Heart right ventricle (tissue), 16 donors: Measurements from ENCODE around the gene ANKRD40CL. TPM values are rescaled to one million over a fixed set of nuclear protein-coding genes. Genes with fewer than 3 reads are reported as not detected.

Source experiments
- ATAC-seq, 8 donors: fragments of 200-7000 bp; cut with Tn5 transposase; one replicate each; pipeline ENCODE4 v1.9.1; 2020; ENCODE audit warnings: mild to moderate bottlenecking in 8 of 8, moderate library complexity in 8 of 8, moderate number of reproducible peaks in 1 of 8
- DNase-seq, 2 donors: peaks; one replicate each; pipeline ENCODE4 v3.0.0-alpha.2; 2020
- H3K27ac ChIP-seq, 10 donors: fragments of 200-600 bp; sonication (generic) in 2 of 10; one replicate each; pipeline versions ENCODE4 v1.5.0 to v1.8.0; 2020 to 2022; ENCODE audit warnings: mild to moderate bottlenecking in 3 of 10
- H3K27me3 ChIP-seq, 7 donors: fragments of 200-600 bp; one replicate each; pipeline ENCODE4 v1.8.0; 2021 to 2022; ENCODE audit warnings: mild to moderate bottlenecking in 2 of 7
- H3K36me3 ChIP-seq, 9 donors: fragments of 200-600 bp; sonication (generic) in 1 of 9; one replicate each; pipeline versions ENCODE4 v1.5.0 to v1.8.0; 2020 to 2022; ENCODE audit warnings: mild to moderate bottlenecking in 2 of 9
- H3K4me1 ChIP-seq, 9 donors: fragments of 200-600 bp; sonication (generic) in 1 of 9; one replicate each; pipeline versions ENCODE4 v1.5.0 to v1.8.0; 2020 to 2022; ENCODE audit warnings: mild to moderate bottlenecking in 4 of 9
- H3K4me3 ChIP-seq, 10 donors: fragments of 200-600 bp; sonication (generic) in 2 of 10; one replicate each; pipeline versions ENCODE4 v1.5.0 to v1.8.0; 2020 to 2022; ENCODE audit warnings: mild to moderate bottlenecking in 7 of 10, moderate library complexity in 2 of 10
- H3K9me3 ChIP-seq, 11 donors: fragments of 200-600 bp in 10 of 11; sonication (generic) in 2 of 11; one replicate each; pipeline versions ENCODE4 v1.5.0 to v1.8.0; 2013 to 2022; ENCODE audit warnings: mild to moderate bottlenecking in 2 of 11, control low read depth in 1 of 11, moderate library complexity in 1 of 11
- CTCF ChIP-seq, 9 donors: fragments of 200-600 bp; sonication (generic) in 2 of 9; IDR thresholded peaks; one replicate each; pipeline versions ENCODE4 v1.5.0 to v1.8.0; 2021 to 2022; ENCODE audit warnings: antibody characterized with exemption in 9 of 9, mild to moderate bottlenecking in 5 of 9, moderate library complexity in 1 of 9
- WGBS, 2 donors: extraction: QIAGEN DNeasy Blood & Tissue Kit; methylation state at CpG; one replicate each; pipeline ENCODE4 v1.1.7; 2013; ENCODE audit warnings: inconsistent platforms in 1 of 2; 5-methylcytosine and 5-hydroxymethylcytosine counted together
- intact Hi-C, 10 donors: fragments of 100-400 bp; cut with DNase I; formaldehyde crosslinking; loops; one replicate each; pipeline versions ENCODE4 v1.11.1 to v1.14.2; 2022
- polyA plus RNA-seq, 2 donors: library from polyadenylated mRNA; stranded (reverse); fragments of 200-250 nt; gene quantifications; one replicate each; pipeline ENCODE4 v1.2.3, GENCODE V29; 2013
- total RNA-seq, 10 donors: library from RNA; stranded (reverse); fragmentation: NEBNext Ultra II Directional in 3 of 10; extraction: Animal tissue kit (Norgen Biotek cat#: 25700) in 3 of 10; gene quantifications; one replicate each; pipeline versions ENCODE4 v1.2.1 to v1.2.4, GENCODE V29; 2021 to 2023
- donor health status: Arrhythmogenic right ventricular cardiomyopathy.
- donor health status: ischemic (EF 13 %, LVEDD 7.1; RV severe dilation, severe dysfunction).
- donor health status: healthy with polysubstance abuse.
- donor health status: DM: no; HTN: yes; CAD: no.
- donor health status: DM: no; HTN: no; CAD: no.
- donor health status: ischemic (EF 25% LVEDD 6.9; RV normal size, moderate dysfunction).
- donor health status: ischemic (EF 25% LVEDD 5.7; RV mildly dilated, moderate dysfunction).
- donor health status: healthy.
- donor health status: DM: yes; HTN: yes; CAD: no.
- donor health status: Ischemic cardiomyopathy.
- donor health status: ischemic (EF 35%, LVEDD 5.7; RV mildly dilated, moderate dysfunction).
- donor health status: nonischemic (EF 11% LVEDD 7.7; RV severe dilation, severe dysfunction).
- donor health status: DM: yes; HTN: yes; CAD: no.
- donor health status: PGD.
- donor health status: ischemic (EF 29% LVEDD 5.4; RV normal size, mild dysfunction).
- donor health status: nonischemic (EF 23%, LVEDD 6.1; RV moderate dilation, normal function).

ANKRD40CL gene
- total and polyA plus RNA-seq, 12 donors: not detected

GRCh38 chr17:50792132-50792531, 24.8 kb upstream of the ANKRD40CL start:
- Histone ChIP-seq H3K27me3 (no peaks in the 10 kb centered on the region), H3K36me3 (no peaks in the 10 kb centered on the region), H3K4me1 (peaks cover 0 to 21% (median 2%) of the 10 kb centered on the region in 9 donors), H3K9me3 (no peaks in the 10 kb centered on the region), H3K4me3 (no peak overlapping the region), H3K27ac (no peak overlapping the region)
- TF ChIP-seq CTCF (IDR thresholded peaks at IDR 0.05): no peak
- intact Hi-C loops: no loop called here
- no peak for DNase-seq
- ATAC-seq: no peak
- WGBS, 2 donors: 89 to 90% methylated on average over 7 of the region's 7 CpGs

- no peak for DNase-seq
- Histone ChIP-seq H3K36me3 (no peaks in the 10 kb centered on the region), H3K4me3 (no peak overlapping the region), H3K27me3 (no peaks in the 10 kb centered on the region), H3K4me1 (peaks cover 0 to 15% (median 7%) of the 10 kb centered on the region in 9 donors), H3K27ac (no peak overlapping the region), H3K9me3 (no peaks in the 10 kb centered on the region)
- WGBS, 2 donors: 60 to 65% methylated on average over 6 of the region's 6 CpGs
- peak in 3 of 8 donors; percentile 18 to 68 (median 40) for ATAC-seq
- TF ChIP-seq CTCF (IDR thresholded peaks at IDR 0.05): no peak
- intact Hi-C loops: no loop called here
These were observed 23.3 kb upstream of the ANKRD40CL start for GRCh38 chr17:50790618-50791017.

- 89 to 92% methylated on average over 7 of the region's 7 CpGs for WGBS, 2 donors
- no peak for TF ChIP-seq CTCF (IDR thresholded peaks at IDR 0.05)
- Histone ChIP-seq H3K4me1 (peaks cover 0 to 18% (median 12%) of the 10 kb centered on the region in 9 donors), H3K27ac (no peak overlapping the region), H3K27me3 (peaks cover 0 to under 1% (median 0%) of the 10 kb centered on the region in 7 donors), H3K36me3 (no peaks in the 10 kb centered on the region), H3K9me3 (no peaks in the 10 kb centered on the region), H3K4me3 (no peak overlapping the region)
- DNase-seq (no peak), ATAC-seq (no peak)
- intact Hi-C loops: loop anchor here in 6 of 10 donors (2.0 to 10.0 kb wide), 3 partner anchors 56 to 170 kb away; no protein-coding TSS in a partner anchor
These were observed 19.8 kb upstream of the ANKRD40CL start for GRCh38 chr17:50787106-50787505.

- DNase-seq (peak in 1 of 2 donors; percentile 30), ATAC-seq (peak in 6 of 8 donors; percentile 66 to 87 (median 72))
- Histone ChIP-seq H3K4me1 (peaks cover 0 to 23% (median 11%) of the 10 kb centered on the region in 9 donors), H3K4me3 (no peak overlapping the region), H3K27me3 (peaks cover 0 to 4% (median 0%) of the 10 kb centered on the region in 7 donors), H3K27ac (peak overlapping the region in 5 of 10 donors; percentile 22 to 52 (median 39)), H3K36me3 (no peaks in the 10 kb centered on the region), H3K9me3 (no peaks in the 10 kb centered on the region)
- no peak for TF ChIP-seq CTCF (IDR thresholded peaks at IDR 0.05)
- 62 to 64% methylated on average over 9 of the region's 9 CpGs for WGBS, 2 donors
- intact Hi-C loops: loop anchor here in 8 of 10 donors (1.0 to 10.0 kb wide), 6 partner anchors 53 to 171 kb away; no protein-coding TSS in a partner anchor
These were observed 18.7 kb upstream of the ANKRD40CL start for GRCh38 chr17:50785946-50786570.
